ENCODE data around the gene MAP1LC3A.

MAP1LC3A gene

DNA sequence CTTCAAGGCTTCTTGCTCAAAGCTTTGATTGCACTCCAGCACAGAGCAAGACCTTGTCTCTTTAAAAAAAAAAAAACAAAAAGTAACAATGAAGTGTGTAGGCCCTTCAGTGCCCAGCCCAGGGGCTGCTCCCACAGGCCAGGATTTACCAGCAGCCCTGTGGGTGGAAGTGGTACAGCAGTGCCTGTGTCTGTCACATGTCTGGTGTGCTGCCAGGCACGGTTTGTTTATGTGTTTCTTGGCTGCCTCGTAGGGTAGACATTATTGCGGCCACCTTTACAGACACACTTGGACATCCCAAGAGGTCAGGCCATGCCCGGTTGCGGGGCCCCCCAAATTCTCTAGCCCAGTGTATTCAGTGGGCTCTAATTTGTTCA lies 29.6 kb upstream of the MAP1LC3A start:
- peak in 22 of 51 donors; percentile 13 to 61 (median 37) for DNase-seq

GRCh38 chr20:34529742-34530141 lies 28.8 kb upstream of the MAP1LC3A start:
- DNase-seq = no peak

DNA sequence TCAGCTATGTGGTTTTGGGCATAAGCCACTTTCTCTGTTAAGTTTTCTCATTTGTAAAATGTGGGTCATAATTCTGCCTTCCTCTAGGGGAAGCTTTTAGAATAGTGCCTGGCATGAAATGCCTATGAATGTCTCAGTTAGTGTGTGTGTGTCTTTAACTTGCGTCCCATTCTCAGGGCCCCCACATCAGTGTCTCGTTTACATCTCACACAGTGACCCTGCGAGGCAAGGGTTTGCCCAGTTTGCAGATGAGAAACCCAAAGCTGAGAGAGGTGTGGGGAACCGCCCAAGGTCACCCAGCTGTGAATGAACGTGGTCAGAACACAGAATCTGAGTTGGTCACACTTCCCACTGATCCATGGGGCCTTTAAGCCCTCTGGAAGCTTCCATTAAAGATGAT lies 28.2 kb upstream of the MAP1LC3A start:
- DNase-seq = no peak

DNA sequence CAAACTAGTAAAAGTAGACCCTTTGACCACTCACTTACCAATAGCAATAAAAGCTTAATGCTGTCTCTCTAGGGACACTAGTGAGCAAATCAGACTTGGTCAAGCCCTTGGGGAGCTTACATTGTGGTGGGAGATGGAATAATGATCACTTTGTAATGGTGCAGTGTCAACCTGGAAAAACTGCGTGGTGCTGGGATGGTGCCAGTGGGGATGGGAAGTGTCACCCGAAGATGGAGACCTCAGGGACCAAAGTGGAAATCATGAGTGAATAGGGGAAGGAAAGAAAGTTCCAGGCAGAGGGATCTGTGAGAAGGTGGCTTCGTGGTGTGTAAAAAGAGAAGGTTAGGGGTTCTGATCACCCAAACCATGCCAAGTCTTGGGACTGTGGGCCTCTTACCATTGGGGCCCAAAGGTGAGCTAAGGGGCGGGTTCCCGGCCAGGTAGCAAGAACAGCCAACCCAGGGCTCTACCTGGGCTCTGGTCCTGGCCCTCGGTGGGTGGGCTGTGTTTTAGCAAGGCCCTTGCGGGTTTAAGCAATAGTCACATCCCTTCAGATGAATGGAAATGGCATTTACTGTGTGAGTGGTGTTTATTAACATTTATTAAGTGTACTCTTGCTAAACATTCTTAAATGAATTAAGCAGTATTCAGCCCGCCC lies 26.8 kb upstream of the MAP1LC3A start:
- no peak for DNase-seq

DNA sequence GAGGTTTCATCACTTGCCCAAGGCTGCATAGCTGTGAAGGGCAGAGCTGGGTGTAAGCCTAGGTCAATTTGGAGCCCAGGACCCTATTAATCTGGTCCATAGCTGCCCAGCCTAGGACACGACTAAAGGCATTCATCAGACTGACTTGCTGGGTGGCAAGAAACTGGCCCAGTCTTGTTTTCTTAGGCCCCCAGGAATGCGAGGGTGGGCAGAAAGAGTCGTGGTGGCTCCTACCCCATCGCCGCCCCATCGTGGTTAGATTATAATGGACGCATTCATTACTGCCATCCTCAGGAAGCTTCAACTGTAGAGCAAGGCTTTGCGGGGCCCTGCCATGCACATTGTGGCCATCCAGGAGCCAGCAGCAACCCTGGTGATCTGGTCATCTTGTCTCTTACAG lies 26.2 kb upstream of the MAP1LC3A start:
- no peak for DNase-seq

- no peak for DNase-seq
These were observed 25.8 kb upstream of the MAP1LC3A start for GRCh38 chr20:34532756-34533155.

- DNase-seq = no peak
These were observed 23.9 kb upstream of the MAP1LC3A start for GRCh38 chr20:34534391-34535165.

- peak in 1 of 51 donors; percentile 50 for DNase-seq
These were observed 23.1 kb upstream of the MAP1LC3A start for GRCh38 chr20:34535301-34535840.

DNA sequence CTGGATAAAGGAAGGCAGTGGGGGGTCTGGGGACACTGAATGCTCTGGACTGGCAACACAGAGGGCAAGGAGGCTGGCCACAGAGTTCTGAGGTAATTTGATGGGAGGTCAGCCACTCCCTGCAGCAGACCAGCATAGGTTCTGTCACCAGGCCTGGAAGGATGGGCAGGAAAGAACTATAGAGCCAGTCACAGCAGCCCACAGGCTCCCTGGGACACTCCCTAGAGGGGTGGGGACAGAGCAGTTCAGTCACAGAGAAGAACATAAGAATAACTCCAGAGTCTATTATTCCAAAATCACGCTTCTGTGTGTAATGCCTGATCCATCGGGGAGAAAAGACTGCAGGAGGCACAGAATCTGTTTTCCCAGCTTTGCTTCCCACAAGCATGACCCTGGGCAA lies 22.7 kb upstream of the MAP1LC3A start:
- DNase-seq = no peak

DNA sequence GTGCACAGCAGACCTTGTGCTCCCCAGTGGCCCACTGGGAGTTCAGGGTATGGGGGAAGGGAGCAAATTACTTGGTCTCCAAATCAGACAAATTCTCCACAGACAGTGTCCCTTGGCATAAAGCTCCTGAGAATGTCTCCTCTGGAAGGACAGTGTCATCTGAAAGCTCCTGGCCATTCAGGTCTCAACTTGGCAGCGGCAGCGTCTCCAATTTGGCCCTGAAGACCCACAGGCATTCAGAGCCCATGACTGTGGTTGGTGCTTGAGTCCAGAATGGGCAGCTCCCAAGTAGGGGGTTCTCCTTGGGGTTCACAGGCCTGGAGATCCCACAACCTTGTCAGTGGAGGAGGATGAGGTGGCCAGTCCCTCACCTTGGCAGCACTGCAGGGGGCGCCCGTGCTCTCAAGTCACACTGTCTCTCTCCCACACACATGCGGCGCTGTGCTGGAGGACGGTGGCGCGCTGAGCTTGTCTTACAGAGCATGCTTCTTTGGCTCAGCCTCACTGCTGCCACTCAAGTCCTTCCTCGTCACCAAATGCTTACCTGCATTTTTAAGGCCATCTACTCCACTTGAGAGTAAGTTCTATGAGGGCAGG lies 21.6 kb upstream of the MAP1LC3A start:
- DNase-seq = peak in 20 of 51 donors; percentile 8 to 53 (median 25)

DNA sequence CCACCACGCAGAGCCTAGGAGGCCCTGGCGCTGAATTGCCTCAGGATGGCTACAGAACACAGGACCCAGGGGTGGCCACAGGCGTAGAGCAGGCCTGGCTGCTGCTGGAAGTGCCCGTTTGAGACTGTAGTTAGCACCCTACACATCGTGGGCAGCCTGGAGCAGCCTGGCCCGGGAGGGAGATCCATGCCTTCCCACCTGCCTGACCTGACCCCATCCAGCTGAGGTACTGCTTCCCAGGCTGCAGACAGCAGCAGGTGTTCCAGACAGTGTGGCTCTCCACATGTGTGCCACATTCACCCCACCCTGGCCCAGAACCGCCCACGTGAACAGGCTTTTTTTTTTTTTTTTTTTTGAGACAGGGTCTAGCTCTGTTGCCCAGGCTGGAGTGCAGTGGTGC lies 20.9 kb upstream of the MAP1LC3A start:
- DNase-seq = no peak

DNA sequence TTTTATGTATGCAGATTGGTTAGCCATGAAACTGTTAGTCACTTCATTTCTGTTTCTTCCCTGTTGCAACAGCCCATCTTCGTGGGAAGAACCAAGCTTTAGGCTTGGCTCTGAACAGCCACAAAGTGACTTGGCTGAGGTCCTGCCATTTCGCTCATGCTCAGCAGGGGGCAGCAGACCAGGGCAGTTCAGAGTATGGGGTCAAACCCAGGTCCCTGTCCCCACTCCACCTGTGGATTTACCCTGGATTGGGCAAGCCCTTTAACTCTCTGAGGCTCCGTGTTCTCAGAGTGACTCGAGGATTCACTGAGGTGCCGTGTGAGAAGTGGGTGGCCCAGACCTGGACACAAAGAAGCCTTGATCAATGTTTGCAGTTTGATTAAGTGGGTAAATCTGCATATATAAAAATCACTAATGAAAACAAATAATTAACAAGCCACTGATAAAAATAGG lies 19.8 kb upstream of the MAP1LC3A start:
- DNase-seq = peak in 21 of 51 donors; percentile 8 to 69 (median 39)

DNA sequence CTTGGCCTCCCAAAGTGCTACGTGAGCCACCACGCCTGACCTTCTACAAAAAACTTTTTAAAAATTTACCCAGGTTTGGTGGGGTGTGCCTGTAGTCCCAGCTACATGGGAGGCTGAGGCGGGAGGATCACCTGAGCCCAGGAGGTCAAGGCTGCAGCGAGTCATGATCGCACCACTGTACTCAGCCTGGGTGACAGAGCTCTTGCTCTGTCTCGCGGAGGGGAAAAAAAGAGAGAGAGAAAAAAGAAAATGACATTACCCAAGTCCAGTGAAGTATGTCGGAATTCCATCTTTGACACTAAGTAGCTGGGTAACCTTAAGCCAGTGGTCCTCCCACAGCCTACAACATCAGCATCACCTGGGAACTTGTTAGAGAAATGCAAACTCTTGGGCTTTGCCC lies 18.8 kb upstream of the MAP1LC3A start:
- DNase-seq = no peak

- no peak for DNase-seq
These were observed 17.8 kb upstream of the MAP1LC3A start for GRCh38 chr20:34540596-34541263.

DNA sequence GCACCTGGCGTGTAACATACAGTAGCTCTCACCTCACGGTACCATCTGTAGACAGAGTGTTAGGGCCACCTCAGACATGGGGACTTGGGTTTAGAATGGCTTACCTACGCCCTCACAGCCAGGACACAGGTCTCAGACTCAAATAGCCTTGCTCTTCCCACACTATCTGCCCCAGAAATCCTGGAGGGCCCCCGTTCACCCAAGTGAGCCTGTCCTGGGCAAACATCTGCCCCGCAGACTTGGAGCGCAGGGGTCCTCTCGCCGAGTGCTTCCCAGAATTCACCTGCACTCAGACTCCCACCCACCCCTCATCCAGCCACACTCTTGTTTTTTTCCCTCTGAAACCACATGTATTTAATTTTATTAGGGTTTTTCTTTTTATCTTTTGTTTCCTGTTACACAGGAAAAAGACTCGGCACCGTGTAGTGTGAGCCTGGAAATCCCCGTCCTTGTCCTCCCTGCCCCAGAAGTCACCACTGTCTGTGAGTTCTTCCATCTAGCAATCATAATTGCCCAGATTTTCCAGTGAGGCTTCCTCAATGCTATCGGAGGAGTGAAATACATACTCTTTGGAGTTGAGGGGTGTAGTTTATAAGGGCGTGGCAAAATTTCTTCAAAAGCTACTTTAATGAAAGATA lies 17.1 kb upstream of the MAP1LC3A start:
- DNase-seq = no peak

DNA sequence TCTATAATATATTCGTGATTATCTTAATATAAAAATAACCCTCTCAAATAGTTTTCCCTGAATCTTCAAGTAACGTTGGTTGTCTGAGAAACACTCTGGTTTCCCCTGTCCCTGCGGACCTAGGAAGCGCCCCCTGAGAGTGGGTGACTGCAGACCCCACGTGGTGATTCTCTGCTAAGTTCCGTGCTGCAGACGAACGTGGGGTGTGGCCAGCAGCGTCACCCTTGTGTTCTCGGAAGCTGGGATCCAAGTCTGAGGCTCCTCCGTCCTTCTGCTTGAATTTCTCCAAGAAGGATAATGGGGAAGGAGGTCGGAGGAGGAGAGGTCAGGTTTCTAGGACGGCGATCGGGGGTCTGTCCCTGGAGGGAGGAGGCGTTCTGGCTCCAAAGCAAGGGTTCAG lies 16.6 kb upstream of the MAP1LC3A start:
- DNase-seq = no peak

GRCh38 chr20:34542439-34542838 lies 16.1 kb upstream of the MAP1LC3A start:
- DNase-seq = no peak

DNA sequence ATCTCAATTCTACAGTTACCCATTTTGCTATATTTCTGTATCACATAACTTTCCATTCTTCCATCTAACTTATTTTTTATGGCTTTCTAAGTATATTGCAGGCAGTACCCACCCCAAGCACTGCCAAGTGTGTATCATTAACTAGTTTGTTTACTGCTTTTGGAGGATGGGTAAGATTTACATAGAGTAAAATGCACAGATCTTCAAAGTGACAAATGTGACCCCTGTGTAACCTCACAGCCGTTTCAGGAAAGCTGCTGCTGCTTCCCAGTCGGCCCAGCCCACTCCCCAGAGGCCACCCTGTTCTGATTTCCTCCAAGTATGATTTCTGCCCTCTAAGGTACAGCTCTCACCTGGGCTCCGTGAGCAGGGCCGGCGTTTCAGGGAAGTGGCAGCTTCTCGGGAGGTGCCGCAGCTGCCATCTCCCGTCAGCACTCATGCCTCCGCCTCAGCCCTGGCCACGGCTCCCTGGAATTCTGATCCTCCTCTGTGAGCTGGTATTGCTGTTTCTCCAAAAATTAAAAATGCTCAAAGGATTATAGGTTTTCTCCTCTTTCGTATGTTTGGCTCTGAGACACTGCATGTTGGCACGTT lies 15.0 kb upstream of the MAP1LC3A start:
- no peak for DNase-seq

GRCh38 chr20:34544109-34544796 lies 14.3 kb upstream of the MAP1LC3A start:
- DNase-seq = no peak

DNA sequence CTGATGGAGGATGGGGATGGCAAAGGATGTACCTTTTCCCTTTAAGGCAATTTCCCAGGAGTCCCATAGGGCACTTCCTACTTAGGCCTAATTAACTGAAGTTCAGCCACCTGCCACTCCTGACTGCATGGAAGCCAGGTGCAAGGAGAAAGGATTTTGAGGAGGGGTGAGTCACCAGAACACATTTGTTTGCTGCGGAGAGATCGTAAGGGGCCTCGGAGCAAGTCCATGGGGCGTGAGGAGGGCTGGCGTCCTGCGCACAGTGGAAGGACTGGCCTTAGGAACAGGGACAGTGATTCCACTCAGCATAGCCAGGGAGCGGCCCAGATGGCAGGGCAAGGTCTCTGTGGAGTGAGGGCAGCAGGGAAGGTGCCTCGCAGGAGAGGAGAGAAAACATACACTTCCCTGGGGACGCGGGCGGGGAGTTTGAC lies 11.8 kb upstream of the MAP1LC3A start:
- no peak for DNase-seq
